Measurements from ENCODE around the gene TTC34. TPM values are rescaled to one million over a fixed set of nuclear protein-coding genes. Genes with fewer than 3 reads are reported as not detected.
A peak's percentile ranks its signal among the peaks of the same experiment; 100 is the strongest.

The TTC34 gene
- total and polyA plus RNA-seq, 8 donors, result 0.18 to 0.99 (median 0.44) TPM

DNA sequence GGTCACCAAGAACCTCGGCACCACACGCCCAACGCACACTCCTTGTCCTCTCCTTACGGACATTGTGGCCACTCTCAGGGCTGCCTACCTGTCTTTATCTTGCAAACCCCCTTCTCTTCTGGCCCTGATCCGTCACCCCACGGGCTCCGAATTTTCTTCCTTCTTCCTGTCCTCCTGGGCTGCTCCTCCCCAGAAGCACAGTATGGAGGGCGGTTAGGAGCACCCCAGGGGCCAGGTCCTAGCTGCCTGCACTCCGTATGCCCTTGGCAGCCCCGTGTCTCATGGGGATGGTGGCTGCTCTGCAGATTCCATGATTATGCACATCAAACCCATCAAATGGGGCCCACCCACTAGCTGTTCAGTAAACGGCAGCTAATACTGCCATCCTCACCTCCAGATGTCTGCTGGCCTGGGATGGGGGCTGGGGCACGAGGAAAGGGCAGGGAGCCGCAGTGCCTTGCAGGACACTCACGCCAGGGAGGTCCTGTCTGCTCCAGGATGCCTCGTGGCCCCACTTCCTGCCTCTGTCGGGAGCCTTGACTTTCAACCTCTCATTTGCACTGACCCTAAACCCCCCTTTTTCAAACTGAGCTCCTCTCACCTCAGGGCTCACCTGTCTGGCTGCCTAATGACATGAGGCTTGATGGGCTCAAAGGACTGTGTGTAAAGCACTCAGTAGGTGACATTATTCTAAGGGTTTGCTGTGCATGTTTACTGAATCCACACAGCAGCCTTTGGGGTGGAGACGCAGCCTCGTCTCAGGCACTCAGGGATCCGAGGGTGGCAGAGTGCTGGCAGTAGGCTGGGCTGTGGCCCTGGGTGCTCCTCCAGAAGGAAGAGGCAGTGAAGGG is 4.4 kb downstream of the TTC34 start:
- Histone ChIP-seq H3K27ac (no peak overlapping the region), H3K36me3 (no peaks in the 10 kb centered on the region), H3K27me3 (no peaks in the 10 kb centered on the region), H3K9me3 (no peaks in the 10 kb centered on the region), H3K4me1 (no peaks in the 10 kb centered on the region), H3K4me3 (no peak overlapping the region)
- intact Hi-C loops (cut with DNase I), result no loop called here
- DNase-seq (peak in 2 of 6 donors; percentile 32 to 34), FAIRE-seq (no peak), ATAC-seq (no peak)
- WGBS, 2 donors, result 30 to 34% methylated on average over 19 of the region's 19 CpGs
- no peak for TF ChIP-seq CTCF (IDR thresholded peaks at IDR 0.05)

DNA sequence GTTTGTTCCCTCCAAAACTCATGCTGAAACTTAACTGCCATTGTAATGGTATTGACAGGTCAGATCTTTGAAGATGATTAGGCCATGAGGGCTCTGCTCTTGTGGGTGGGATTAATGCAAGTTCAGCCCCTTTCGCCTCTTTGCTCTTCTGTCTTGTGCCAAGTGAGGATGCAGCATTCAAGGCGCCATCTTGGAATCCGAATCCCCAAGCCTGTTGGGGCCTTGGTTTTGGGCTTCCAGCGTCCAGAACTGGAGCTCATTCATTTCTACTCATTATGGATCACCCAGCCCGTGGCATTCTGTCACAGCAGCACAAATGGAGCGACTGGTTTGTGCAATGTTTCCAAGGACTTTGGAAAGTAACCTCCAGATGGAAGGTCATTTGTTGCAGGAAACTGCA is 5.6 kb downstream of the TTC34 start:
- WGBS, 2 donors, result 53 to 65% methylated on average over 6 of the region's 6 CpGs
- ATAC-seq (no peak), FAIRE-seq (no peak), DNase-seq (no peak)
- Histone ChIP-seq H3K4me1 (no peaks in the 10 kb centered on the region), H3K4me3 (no peak overlapping the region), H3K9me3 (no peaks in the 10 kb centered on the region), H3K27ac (no peak overlapping the region), H3K36me3 (no peaks in the 10 kb centered on the region), H3K27me3 (no peaks in the 10 kb centered on the region)
- intact Hi-C loops (cut with DNase I), result no loop called here
- TF ChIP-seq CTCF (IDR thresholded peaks at IDR 0.05), result no peak

DNA sequence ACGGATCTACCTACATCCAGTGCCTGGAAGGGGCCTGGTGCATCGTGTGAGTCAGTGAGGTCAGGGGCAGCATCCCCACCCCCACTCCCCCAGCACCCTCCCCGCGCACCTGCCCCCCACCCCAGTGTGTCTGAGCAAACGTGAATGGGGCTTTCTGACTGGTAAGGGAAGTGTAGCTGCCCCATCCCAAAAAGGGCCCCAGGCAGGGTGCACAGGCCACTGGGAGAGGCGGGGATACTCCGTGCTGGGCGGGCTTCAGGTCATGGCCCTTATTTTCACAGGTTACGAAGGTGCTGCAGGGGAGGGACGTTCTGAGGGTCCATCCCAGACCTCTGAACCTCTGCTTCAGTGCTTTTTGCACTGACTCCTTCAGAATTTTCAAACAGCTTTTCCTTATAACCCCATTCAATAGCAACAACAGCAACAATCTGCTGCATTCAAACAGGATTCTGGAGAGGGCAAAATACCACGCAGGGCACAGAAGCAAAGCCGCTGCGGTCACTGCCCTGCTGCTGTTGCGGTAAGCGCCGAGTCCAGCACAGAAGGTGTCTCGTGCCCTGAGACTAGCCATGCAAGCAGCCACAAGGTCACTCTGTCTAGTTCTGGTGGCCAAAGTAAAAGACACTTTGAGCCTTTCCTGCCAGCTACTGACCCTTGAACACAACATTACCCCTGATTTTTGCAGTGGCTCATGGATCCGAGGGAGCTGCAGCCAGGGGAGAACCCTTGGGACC is 10.3 kb downstream of the TTC34 start:
- WGBS, 2 donors, result 49 to 61% methylated on average over 18 of the region's 18 CpGs
- Histone ChIP-seq H3K27me3 (peaks cover 0 to 14% (median 5%) of the 10 kb centered on the region in 4 donors), H3K9me3 (no peaks in the 10 kb centered on the region), H3K4me1 (no peaks in the 10 kb centered on the region), H3K4me3 (no peak overlapping the region), H3K27ac (no peak overlapping the region), H3K36me3 (no peaks in the 10 kb centered on the region)
- DNase-seq (no peak), ATAC-seq (no peak), FAIRE-seq (no peak)
- intact Hi-C loops (cut with DNase I), result no loop called here
- TF ChIP-seq CTCF (IDR thresholded peaks at IDR 0.05), result no peak

DNA sequence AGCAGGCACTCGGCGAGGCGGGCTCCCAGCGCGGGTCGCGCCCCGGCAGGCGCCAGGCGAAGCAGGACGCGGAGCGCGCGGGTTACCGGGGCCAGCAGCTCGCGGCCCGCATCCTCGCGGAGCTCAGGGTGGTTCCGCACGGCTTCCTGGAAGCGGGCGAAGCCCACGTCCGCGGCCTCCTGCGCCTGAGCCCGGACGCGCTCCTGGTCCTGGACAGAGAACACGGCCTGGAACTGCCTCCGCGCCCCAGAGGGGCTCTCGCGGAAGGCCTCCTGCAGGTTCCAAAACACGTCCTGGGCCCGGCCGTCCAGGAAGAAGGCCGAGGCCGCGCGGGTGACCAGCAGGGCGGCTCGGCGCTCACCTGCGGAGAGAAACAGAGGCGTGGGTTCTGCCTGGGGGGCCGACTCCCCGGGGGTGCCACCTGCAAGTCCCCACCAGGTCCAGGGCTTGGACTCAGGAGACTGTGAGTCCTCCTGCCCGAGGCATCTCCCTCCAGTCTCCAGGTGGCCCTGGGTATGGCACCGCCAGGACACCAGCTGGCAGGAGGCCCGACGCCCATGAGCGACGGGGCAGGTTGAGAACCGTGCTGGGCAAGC is 11.4 kb downstream of the TTC34 start:
- Histone ChIP-seq H3K36me3 (no peaks in the 10 kb centered on the region), H3K4me1 (no peaks in the 10 kb centered on the region), H3K4me3 (no peak overlapping the region), H3K27ac (no peak overlapping the region), H3K27me3 (peaks cover 0 to 14% (median 5%) of the 10 kb centered on the region in 4 donors), H3K9me3 (no peaks in the 10 kb centered on the region)
- DNase-seq (peak in 1 of 6 donors; percentile 49), FAIRE-seq (no peak), ATAC-seq (no peak)
- intact Hi-C loops (cut with DNase I), result no loop called here
- no peak for TF ChIP-seq CTCF (IDR thresholded peaks at IDR 0.05)
- WGBS, 2 donors, result 9 to 12% methylated on average over 39 to 58 of the region's 58 CpGs

Measured in pancreas (tissue), 10 donors.